Type B pancreatic cell (in vitro differentiated cells): Measurements from ENCODE around the gene ABCF1. TPM values are rescaled to one million over a fixed set of nuclear protein-coding genes. Genes with fewer than 3 reads are reported as not detected.
A peak's percentile ranks its signal among the peaks of the same experiment; 100 is the strongest.

ENCODE experiments used
- DNase-seq: peaks from one replicate; pipeline ENCODE4 v3.0.0; 2021; ENCODE audit warnings: mixed read lengths; ENCODE audit not compliant: unreplicated experiment; ENCODE audit errors: extremely low spot score
- H3K27ac Mint-ChIP-seq: 2 replicates; pipeline ENCODE4 v1.8.0; 2021; ENCODE audit warnings: mild to moderate bottlenecking, mixed read lengths
- H3K27me3 Mint-ChIP-seq: 2 replicates; pipeline ENCODE4 v1.8.0; 2021; ENCODE audit warnings: mixed read lengths
- H3K36me3 Mint-ChIP-seq: 2 replicates; pipeline ENCODE4 v1.8.0; 2021; ENCODE audit warnings: mixed read lengths
- H3K4me1 Mint-ChIP-seq: one replicate; pipeline ENCODE4 v1.8.0; 2021; ENCODE audit warnings: mixed read lengths; ENCODE audit not compliant: unreplicated experiment
- H3K4me3 Mint-ChIP-seq: 2 replicates; pipeline ENCODE4 v1.8.0; 2021; ENCODE audit warnings: mild to moderate bottlenecking, mixed read lengths
- H3K9me3 Mint-ChIP-seq: 2 replicates; pipeline ENCODE4 v1.8.0; 2021; ENCODE audit warnings: mixed read lengths
- CTCF ChIP-seq: fragments of 200-600 bp; sonication (generic); conservative IDR thresholded peaks from 2 replicates; pipeline ENCODE4 v1.5.0; 2021; ENCODE audit warnings: antibody characterized with exemption, mild to moderate bottlenecking
- total RNA-seq: library from RNA; stranded (reverse); gene quantifications from 2 replicates; pipeline ENCODE4 v1.2.1, GENCODE V29; 2021; ENCODE audit warnings: low replicate concordance

Gene ABCF1
- total RNA-seq, 1 donor from 2014 or later = 69.2 TPM

GRCh38 chr6:30547454-30547853, 23.8 kb upstream of the ABCF1 start:
- H3K27me3 Mint-ChIP-seq = peaks cover 4% of the 10 kb centered on the region
- no peaks in the 10 kb centered on the region for H3K4me1 Mint-ChIP-seq
- H3K36me3 Mint-ChIP-seq = peaks cover 9% of the 10 kb centered on the region
- no peak for TF ChIP-seq CTCF
- H3K9me3 Mint-ChIP-seq = no peaks in the 10 kb centered on the region
- no peak for DNase-seq
- no peak overlapping the region for H3K4me3 Mint-ChIP-seq
- no peak overlapping the region for H3K27ac Mint-ChIP-seq

- no peaks in the 10 kb centered on the region for H3K27me3 Mint-ChIP-seq
- no peak overlapping the region for H3K4me3 Mint-ChIP-seq
- peaks cover 9% of the 10 kb centered on the region for H3K36me3 Mint-ChIP-seq
- H3K9me3 Mint-ChIP-seq = no peaks in the 10 kb centered on the region
- H3K27ac Mint-ChIP-seq = no peak overlapping the region
- H3K4me1 Mint-ChIP-seq = no peaks in the 10 kb centered on the region
- TF ChIP-seq CTCF = no peak
- DNase-seq = no peak
Observed at GRCh38 chr6:30548375-30548774, 22.9 kb upstream of the ABCF1 start.

- H3K9me3 Mint-ChIP-seq = no peaks in the 10 kb centered on the region
Observed at GRCh38 chr6:30554404-30554803, 16.8 kb upstream of the ABCF1 start.

GRCh38 chr6:30554962-30555815, 16.1 kb upstream of the ABCF1 start:
- H3K9me3 Mint-ChIP-seq = no peaks in the 10 kb centered on the region
- H3K4me1 Mint-ChIP-seq = peaks cover 27% of the 10 kb centered on the region
- H3K4me3 Mint-ChIP-seq = peak overlapping the region; percentile 99
- H3K27ac Mint-ChIP-seq = peak overlapping the region; percentile 99
- peaks cover 18% of the 10 kb centered on the region for H3K36me3 Mint-ChIP-seq
- no peak for TF ChIP-seq CTCF
- H3K27me3 Mint-ChIP-seq = no peaks in the 10 kb centered on the region
- DNase-seq = no peak

More at GRCh38 chr6:30554404-30554803, 16.8 kb upstream of the ABCF1 start:
- no peak for TF ChIP-seq CTCF
- peak overlapping the region; percentile 99 for H3K4me3 Mint-ChIP-seq
- peaks cover 18% of the 10 kb centered on the region for H3K36me3 Mint-ChIP-seq
- H3K4me1 Mint-ChIP-seq = peaks cover 27% of the 10 kb centered on the region
- DNase-seq = no peak
- no peaks in the 10 kb centered on the region for H3K27me3 Mint-ChIP-seq
- peak overlapping the region; percentile 37 for H3K27ac Mint-ChIP-seq

- no peak for TF ChIP-seq CTCF
- Mint-ChIP-seq H3K27ac (peak overlapping the region; percentile 99), H3K27me3 (no peaks in the 10 kb centered on the region), H3K4me3 (peak overlapping the region; percentile 99), H3K36me3 (peaks cover 18% of the 10 kb centered on the region), H3K4me1 (peaks cover 27% of the 10 kb centered on the region), H3K9me3 (no peaks in the 10 kb centered on the region)
- DNase-seq = no peak
Observed at GRCh38 chr6:30555816-30556065, 15.5 kb upstream of the ABCF1 start.
